Chondrocyte (in vitro differentiated cells): ENCODE measurements around the gene KDF1. TPM values are rescaled to one million over a fixed set of nuclear protein-coding genes. Genes with fewer than 3 reads are reported as not detected.
A peak's percentile ranks its signal among the peaks of the same experiment; 100 is the strongest.

Experiments used
- DNase-seq: peaks from one replicate; pipeline ENCODE4 v3.0.0; 2021; ENCODE audit warnings: mixed read lengths, low spot score
- H3K27ac Mint-ChIP-seq: one replicate; pipeline ENCODE4 v1.8.0; 2021; ENCODE audit warnings: mild to moderate bottlenecking, moderate library complexity, mixed read lengths; ENCODE audit not compliant: unreplicated experiment
- H3K27me3 Mint-ChIP-seq: 2 replicates; pipeline ENCODE4 v1.8.0; 2021; ENCODE audit warnings: low read depth, mixed read lengths
- H3K36me3 Mint-ChIP-seq: 2 replicates; pipeline ENCODE4 v1.8.0; 2021; ENCODE audit warnings: low read depth, mixed read lengths
- H3K4me1 Mint-ChIP-seq: 2 replicates; pipeline ENCODE4 v1.8.0; 2021; ENCODE audit warnings: low read depth, mild to moderate bottlenecking, mixed read lengths
- H3K4me3 Mint-ChIP-seq: one replicate; pipeline ENCODE4 v1.8.0; 2021; ENCODE audit warnings: mild to moderate bottlenecking, moderate library complexity, mixed read lengths; ENCODE audit not compliant: unreplicated experiment
- H3K9me3 Mint-ChIP-seq: 2 replicates; pipeline ENCODE4 v1.8.0; 2021; ENCODE audit warnings: low read depth, mixed read lengths
- total RNA-seq: library from RNA; stranded (reverse); gene quantifications from 3 replicates; pipeline ENCODE4 v1.2.1, GENCODE V29; 2021
- TF ChIP-seq, protein P1 (sequence below): fragments of 200-600 bp; sonication (generic); IDR thresholded peaks from 2 replicates; pipeline ENCODE4 v1.5.0; 2021; ENCODE audit warnings: antibody characterized with exemption, mild to moderate bottlenecking, moderate library complexity

Gene KDF1
- total RNA-seq, 1 donor from 2014 or later: not detected

DNA sequence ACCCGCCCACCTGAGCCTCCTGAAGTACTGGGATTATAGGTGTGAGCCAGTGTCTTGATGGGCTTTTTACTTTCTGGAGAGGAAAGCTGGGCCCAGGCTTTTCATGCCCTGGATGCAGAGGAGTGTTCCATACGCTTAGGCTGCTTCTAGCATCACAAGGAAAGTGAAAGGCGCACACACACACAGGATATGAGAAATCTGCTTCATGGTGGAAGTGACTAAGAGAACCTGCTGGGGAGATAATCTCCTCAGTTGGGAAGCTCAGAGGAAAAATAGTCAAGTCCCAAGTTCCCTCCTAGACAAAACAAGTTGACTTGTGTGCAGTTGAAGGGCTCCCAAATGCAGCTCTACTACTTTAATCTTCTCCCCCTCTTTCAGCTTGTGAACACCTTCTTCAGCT lies 36.6 kb downstream of the KDF1 start:
- peaks cover 12% of the 10 kb centered on the region for H3K36me3 Mint-ChIP-seq
- peaks cover 25% of the 10 kb centered on the region for H3K4me1 Mint-ChIP-seq
- no peak overlapping the region for H3K4me3 Mint-ChIP-seq
- TF ChIP-seq, protein P1, sequence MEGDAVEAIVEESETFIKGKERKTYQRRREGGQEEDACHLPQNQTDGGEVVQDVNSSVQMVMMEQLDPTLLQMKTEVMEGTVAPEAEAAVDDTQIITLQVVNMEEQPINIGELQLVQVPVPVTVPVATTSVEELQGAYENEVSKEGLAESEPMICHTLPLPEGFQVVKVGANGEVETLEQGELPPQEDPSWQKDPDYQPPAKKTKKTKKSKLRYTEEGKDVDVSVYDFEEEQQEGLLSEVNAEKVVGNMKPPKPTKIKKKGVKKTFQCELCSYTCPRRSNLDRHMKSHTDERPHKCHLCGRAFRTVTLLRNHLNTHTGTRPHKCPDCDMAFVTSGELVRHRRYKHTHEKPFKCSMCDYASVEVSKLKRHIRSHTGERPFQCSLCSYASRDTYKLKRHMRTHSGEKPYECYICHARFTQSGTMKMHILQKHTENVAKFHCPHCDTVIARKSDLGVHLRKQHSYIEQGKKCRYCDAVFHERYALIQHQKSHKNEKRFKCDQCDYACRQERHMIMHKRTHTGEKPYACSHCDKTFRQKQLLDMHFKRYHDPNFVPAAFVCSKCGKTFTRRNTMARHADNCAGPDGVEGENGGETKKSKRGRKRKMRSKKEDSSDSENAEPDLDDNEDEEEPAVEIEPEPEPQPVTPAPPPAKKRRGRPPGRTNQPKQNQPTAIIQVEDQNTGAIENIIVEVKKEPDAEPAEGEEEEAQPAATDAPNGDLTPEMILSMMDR: no peak
- peak overlapping the region; percentile 24 for H3K27ac Mint-ChIP-seq
- DNase-seq: no peak
- H3K27me3 Mint-ChIP-seq: no peaks in the 10 kb centered on the region
- no peaks in the 10 kb centered on the region for H3K9me3 Mint-ChIP-seq

DNA sequence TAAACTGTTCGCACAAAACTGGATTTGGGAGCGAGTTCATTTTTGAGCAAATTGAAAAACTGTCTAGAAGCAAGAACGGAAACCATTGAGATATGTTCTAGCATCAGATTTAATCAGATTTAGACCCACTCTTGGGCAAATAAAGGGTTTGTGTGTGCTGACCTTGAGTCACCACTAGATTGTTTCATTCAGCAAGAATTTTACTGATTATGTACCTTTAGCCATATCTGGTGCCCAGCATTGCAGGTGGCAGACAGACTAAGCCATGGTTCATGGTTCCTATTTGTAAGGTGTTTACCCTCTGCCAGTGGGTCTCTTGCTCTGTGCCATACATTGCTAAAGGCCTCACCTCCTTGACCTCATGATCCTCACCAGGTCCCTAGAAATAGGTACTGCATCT lies 37.4 kb downstream of the KDF1 start:
- no peaks in the 10 kb centered on the region for H3K27me3 Mint-ChIP-seq
- peaks cover 6% of the 10 kb centered on the region for H3K36me3 Mint-ChIP-seq
- TF ChIP-seq, protein P1: no peak
- H3K4me3 Mint-ChIP-seq: peak overlapping the region; percentile 95
- H3K4me1 Mint-ChIP-seq: peaks cover 25% of the 10 kb centered on the region
- no peak for DNase-seq
- no peak overlapping the region for H3K27ac Mint-ChIP-seq
- H3K9me3 Mint-ChIP-seq: no peaks in the 10 kb centered on the region

DNA sequence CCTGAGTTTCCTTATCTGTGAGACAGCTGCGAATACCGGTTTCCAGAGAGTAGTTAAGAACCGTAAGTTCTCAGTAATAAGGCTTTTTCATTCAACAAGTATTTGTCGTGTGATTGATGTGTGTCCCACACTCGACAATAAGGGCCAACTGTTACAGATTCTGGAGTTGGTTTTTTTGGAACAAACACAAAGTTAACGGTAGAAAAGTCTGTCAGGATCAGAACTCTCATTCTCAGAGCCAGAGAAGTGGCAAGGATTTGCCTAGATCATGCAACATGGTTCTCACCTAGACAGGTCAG lies 37.9 kb downstream of the KDF1 start:
- Mint-ChIP-seq H3K27me3 (no peaks in the 10 kb centered on the region), H3K4me1 (peaks cover 25% of the 10 kb centered on the region), H3K4me3 (peak overlapping the region; percentile 95), H3K9me3 (no peaks in the 10 kb centered on the region), H3K36me3 (peaks cover 6% of the 10 kb centered on the region), H3K27ac (peak overlapping the region; percentile 97)
- TF ChIP-seq, protein P1: no peak
- no peak for DNase-seq

GRCh38 chr1:26921540-26922430 lies 38.5 kb downstream of the KDF1 start, which contains the start of gene NUDC:
Gene NUDC, plus strand, starts transcription at chr1:26921743. Its CDS starts 106 bp downstream, at chr1:26921849.
- peak; percentile 99 for DNase-seq
- no peaks in the 10 kb centered on the region for H3K9me3 Mint-ChIP-seq
- H3K4me1 Mint-ChIP-seq: peaks cover 25% of the 10 kb centered on the region

GRCh38 chr1:26921126-26921539 lies 39.1 kb downstream of the KDF1 start:
- peak overlapping the region; percentile 97 for H3K27ac Mint-ChIP-seq
- peaks cover 25% of the 10 kb centered on the region for H3K4me1 Mint-ChIP-seq
- TF ChIP-seq, protein P1: no peak
- H3K36me3 Mint-ChIP-seq: peaks cover 2% of the 10 kb centered on the region
- DNase-seq: no peak
- no peaks in the 10 kb centered on the region for H3K9me3 Mint-ChIP-seq
- H3K27me3 Mint-ChIP-seq: no peaks in the 10 kb centered on the region
- peak overlapping the region; percentile 95 for H3K4me3 Mint-ChIP-seq

More at GRCh38 chr1:26921540-26922430, 38.5 kb downstream of the KDF1 start, which contains the start of gene NUDC:
- Mint-ChIP-seq H3K27me3 (no peaks in the 10 kb centered on the region), H3K36me3 (peaks cover 2% of the 10 kb centered on the region), H3K27ac (peak within 1 kb of the TSS; percentile 97), H3K4me3 (peak within 1 kb of the TSS; percentile 95)
- TF ChIP-seq, protein P1: peak; percentile 8
